Bone marrow (tissue), 2 donors: ENCODE results near the gene YKT6.
"Not testable (repeated sequence)": the region's sequence is repeated elsewhere in the genome, so short reads cannot be mapped to it uniquely, and the experiment has no call there.

Experiments
- DNase-seq, 2 donors: peaks; one replicate each; lab custom pipeline; 2025; lab: John Stamatoyannopoulos, UW

YKT6 gene

GRCh38 chr7:44193011-44193802, 7.6 kb upstream of the YKT6 start:
- DNase-seq = no peak

GRCh38 chr7:44194069-44194468, 6.7 kb upstream of the YKT6 start:
- no peak for DNase-seq

- DNase-seq = no peak
Measured at GRCh38 chr7:44194562-44195145, 6.1 kb upstream of the YKT6 start.

GRCh38 chr7:44195889-44196288, 4.9 kb upstream of the YKT6 start:
- no peak for DNase-seq

GRCh38 chr7:44196450-44196872, 4.3 kb upstream of the YKT6 start:
- peak in 1 of 2 donors; percentile 20 for DNase-seq

GRCh38 chr7:44197474-44197873, 3.3 kb upstream of the YKT6 start:
- DNase-seq = no peak

- not testable (repeated sequence) for DNase-seq
Measured at GRCh38 chr7:44200163-44200562, 615 bp upstream of the YKT6 start.

- DNase-seq = no peak
Measured at GRCh38 chr7:44201813-44202212, 1.0 kb downstream of the YKT6 start.

GRCh38 chr7:44206008-44206407, 5.2 kb downstream of the YKT6 start:
- no peak for DNase-seq

GRCh38 chr7:44208085-44208484, 7.3 kb downstream of the YKT6 start:
- no peak for DNase-seq

- no peak for DNase-seq
Measured at GRCh38 chr7:44210107-44210506, 9.3 kb downstream of the YKT6 start.

- no peak for DNase-seq
Measured at GRCh38 chr7:44211126-44211675, 10.4 kb downstream of the YKT6 start.

GRCh38 chr7:44212018-44212417, 11.2 kb downstream of the YKT6 start:
- DNase-seq = no peak

- no peak for DNase-seq
Measured at GRCh38 chr7:44212581-44213184, 11.9 kb downstream of the YKT6 start.

GRCh38 chr7:44213206-44213876, 12.6 kb downstream of the YKT6 start:
- no peak for DNase-seq

- no peak for DNase-seq
Measured at GRCh38 chr7:44213877-44214388, 13.2 kb downstream of the YKT6 start.

- DNase-seq = no peak
Measured at GRCh38 chr7:44215531-44215930, 14.8 kb downstream of the YKT6 start.

- no peak for DNase-seq
Measured at GRCh38 chr7:44216019-44216418, 15.2 kb downstream of the YKT6 start.

- DNase-seq = no peak
Measured at GRCh38 chr7:44216521-44217222, 15.9 kb downstream of the YKT6 start.

GRCh38 chr7:44217223-44217714, 16.5 kb downstream of the YKT6 start:
- no peak for DNase-seq

- DNase-seq = no peak
Measured at GRCh38 chr7:44217852-44218402, 17.1 kb downstream of the YKT6 start.
